Activated CD8-positive, alpha-beta memory T cell treated with anti-CD3 and anti-CD28 coated beads, Interleukin-2, amount 50 U/mL, for 24 hours (primary cell): ENCODE data around the gene CDCP1.

Experiments
- DNase-seq: peaks from one replicate; pipeline ENCODE4 v3.0.0-alpha.2; 2020; ENCODE audit errors: extremely low read depth

CDCP1 gene

GRCh38 chr3:45139372-45140140 is 6.6 kb downstream of the CDCP1 start:
- DNase-seq = no peak

- DNase-seq = no peak
Observed at GRCh38 chr3:45137656-45138181, 8.5 kb downstream of the CDCP1 start.

- no peak for DNase-seq
Observed at GRCh38 chr3:45135959-45136358, 10.2 kb downstream of the CDCP1 start.

- DNase-seq = no peak
Observed at GRCh38 chr3:45134758-45135521, 11.2 kb downstream of the CDCP1 start.

GRCh38 chr3:45132568-45133211 is 13.5 kb downstream of the CDCP1 start:
- no peak for DNase-seq

GRCh38 chr3:45131201-45131600 is 15.0 kb downstream of the CDCP1 start:
- no peak for DNase-seq

- DNase-seq = no peak
Observed at GRCh38 chr3:45130476-45130875, 15.7 kb downstream of the CDCP1 start.

GRCh38 chr3:45128950-45129349 is 17.2 kb downstream of the CDCP1 start:
- DNase-seq = no peak

- DNase-seq = no peak
Observed at GRCh38 chr3:45127130-45127822, 18.9 kb downstream of the CDCP1 start.

GRCh38 chr3:45126730-45127129 is 19.4 kb downstream of the CDCP1 start:
- no peak for DNase-seq

- DNase-seq = no peak
Observed at GRCh38 chr3:45125550-45126026, 20.6 kb downstream of the CDCP1 start.

GRCh38 chr3:45124956-45125355 is 21.2 kb downstream of the CDCP1 start:
- no peak for DNase-seq

GRCh38 chr3:45124352-45124751 is 21.8 kb downstream of the CDCP1 start:
- no peak for DNase-seq

- DNase-seq = no peak
Observed at GRCh38 chr3:45123581-45124269, 22.5 kb downstream of the CDCP1 start.

GRCh38 chr3:45123030-45123429 is 23.1 kb downstream of the CDCP1 start:
- no peak for DNase-seq

GRCh38 chr3:45120359-45121158 is 25.6 kb downstream of the CDCP1 start:
- DNase-seq = no peak

GRCh38 chr3:45119824-45120358 is 26.3 kb downstream of the CDCP1 start:
- no peak for DNase-seq

- no peak for DNase-seq
Observed at GRCh38 chr3:45119376-45119775, 26.8 kb downstream of the CDCP1 start.

- no peak for DNase-seq
Observed at GRCh38 chr3:45118615-45119071, 27.5 kb downstream of the CDCP1 start.

- no peak for DNase-seq
Observed at GRCh38 chr3:45116350-45116749, 29.8 kb downstream of the CDCP1 start.
